NCI-H82 (cell line): ENCODE data around the gene IL2RA.
"Not testable (repeated sequence)": the region's sequence is repeated elsewhere in the genome, so short reads cannot be mapped to it uniquely, and the experiment has no call there.

Source experiments
- DNase-seq: peaks from one replicate; lab custom pipeline; 2025; lab: John Stamatoyannopoulos, UW

The IL2RA gene

GRCh38 chr10:5977471-5978229 lies 84.5 kb downstream of the IL2RA start, which contains the start of gene IL15RA:
Gene IL15RA (minus strand): TSS chr10:5977543. CDS start chr10:5977492, 51 bp downstream.
- no peak for DNase-seq

DNA sequence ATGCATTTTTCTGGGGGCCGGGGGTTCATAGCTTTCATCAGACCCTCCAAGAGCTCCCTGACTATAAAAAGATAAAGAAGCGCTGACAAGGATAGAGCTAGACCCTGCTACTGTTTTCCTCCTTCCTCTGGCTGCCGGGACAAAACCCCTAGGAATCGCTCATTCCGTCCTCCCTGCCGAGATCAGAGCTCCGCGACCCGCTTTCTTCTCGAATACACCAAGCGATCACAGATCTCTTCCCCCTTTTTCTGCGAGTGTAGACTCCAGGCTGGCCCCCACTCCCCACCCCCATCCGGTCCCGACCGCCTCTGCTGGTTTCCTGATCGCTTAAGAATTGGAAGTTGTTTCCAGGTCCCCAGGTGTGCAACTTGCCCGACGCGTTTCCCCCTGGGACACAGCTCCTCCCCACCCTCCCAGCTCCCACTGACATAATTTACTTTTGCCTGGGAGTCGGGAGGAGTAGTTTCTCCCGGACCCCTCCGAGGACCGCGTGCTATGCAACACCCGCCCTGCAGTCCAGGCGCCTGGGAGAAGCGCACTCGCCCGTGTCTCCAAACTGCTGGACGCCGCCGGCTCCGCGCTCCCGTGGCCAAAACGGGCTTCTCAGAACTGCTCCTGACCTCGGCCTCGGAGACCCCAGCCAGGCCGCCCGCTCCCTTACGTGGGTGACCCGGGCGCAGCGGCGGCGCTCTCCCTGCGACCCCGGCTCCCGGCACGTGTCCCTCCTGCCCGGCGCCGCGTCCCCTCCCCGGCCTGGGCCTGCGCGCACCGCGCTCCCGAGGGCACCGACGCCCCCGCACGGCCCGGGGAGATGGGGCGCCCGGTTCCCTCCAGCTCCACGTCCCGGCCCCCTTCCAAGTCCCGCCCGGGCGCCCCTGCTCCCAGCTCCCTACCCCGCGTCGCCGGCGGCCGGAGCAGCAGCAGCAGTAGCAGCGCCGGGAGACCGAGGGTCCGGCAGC lies 85.4 kb downstream of the IL2RA start:
- no peak for DNase-seq

GRCh38 chr10:5975641-5976473 lies 86.3 kb downstream of the IL2RA start:
- no peak for DNase-seq

- no peak for DNase-seq
Measured at GRCh38 chr10:5973069-5973468, 89.1 kb downstream of the IL2RA start.

DNA sequence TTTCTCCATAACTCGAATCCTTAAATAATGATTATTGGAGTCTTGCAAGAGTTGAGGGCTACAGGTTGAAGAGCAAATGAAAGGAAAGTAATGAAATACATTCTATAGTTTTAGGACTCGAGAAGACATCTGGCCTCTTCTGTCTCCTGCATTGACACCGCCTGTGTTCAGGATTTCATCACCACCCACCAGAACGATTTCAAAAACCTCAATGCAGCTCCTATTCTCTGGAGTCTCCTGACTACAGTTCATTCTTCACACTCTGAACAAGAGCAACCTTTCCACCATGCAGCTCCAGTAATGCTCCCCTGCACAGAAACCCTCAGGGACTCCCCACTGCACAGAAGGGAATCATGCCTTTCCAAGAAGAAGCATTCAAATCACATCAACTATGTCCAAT lies 90.3 kb downstream of the IL2RA start:
- DNase-seq: no peak

- DNase-seq: no peak
Measured at GRCh38 chr10:5971315-5971832, 90.8 kb downstream of the IL2RA start.

DNA sequence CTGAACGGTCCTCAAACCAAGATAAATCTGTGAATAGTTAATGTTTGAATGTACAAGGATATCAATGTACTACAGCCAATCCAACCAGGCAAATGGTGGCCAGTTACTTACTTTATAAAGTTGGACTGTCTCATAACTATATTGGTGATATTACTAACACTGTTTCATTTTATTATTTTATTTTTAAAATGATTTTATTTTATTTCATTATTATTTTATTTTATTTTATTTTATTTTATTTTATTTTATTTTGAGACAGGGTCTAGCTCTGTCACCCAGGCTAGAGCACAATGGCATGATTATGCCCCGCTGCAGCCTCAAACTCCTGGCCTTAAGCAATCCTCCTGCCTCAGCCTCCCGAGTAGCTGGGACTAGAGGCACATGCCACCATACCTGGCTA lies 91.6 kb downstream of the IL2RA start:
- no peak for DNase-seq

DNA sequence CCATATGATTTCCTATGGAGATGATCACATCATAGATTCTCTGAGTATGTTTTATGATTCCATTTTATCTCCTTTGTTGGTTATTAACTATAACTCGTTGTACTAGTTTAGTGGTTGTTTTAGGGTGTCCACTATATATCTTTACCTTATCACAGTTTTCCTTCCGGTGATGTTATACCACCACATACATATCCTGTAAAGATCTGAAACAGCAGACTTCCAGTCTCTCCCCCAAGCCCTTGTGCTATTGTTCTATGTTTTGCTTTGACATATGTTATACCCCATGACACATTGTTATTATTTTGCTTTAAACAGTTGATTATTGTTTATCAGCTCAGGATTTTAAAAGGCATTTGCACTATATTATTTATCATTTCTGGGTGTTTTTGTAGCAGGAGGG lies 92.1 kb downstream of the IL2RA start:
- DNase-seq: no peak

DNA sequence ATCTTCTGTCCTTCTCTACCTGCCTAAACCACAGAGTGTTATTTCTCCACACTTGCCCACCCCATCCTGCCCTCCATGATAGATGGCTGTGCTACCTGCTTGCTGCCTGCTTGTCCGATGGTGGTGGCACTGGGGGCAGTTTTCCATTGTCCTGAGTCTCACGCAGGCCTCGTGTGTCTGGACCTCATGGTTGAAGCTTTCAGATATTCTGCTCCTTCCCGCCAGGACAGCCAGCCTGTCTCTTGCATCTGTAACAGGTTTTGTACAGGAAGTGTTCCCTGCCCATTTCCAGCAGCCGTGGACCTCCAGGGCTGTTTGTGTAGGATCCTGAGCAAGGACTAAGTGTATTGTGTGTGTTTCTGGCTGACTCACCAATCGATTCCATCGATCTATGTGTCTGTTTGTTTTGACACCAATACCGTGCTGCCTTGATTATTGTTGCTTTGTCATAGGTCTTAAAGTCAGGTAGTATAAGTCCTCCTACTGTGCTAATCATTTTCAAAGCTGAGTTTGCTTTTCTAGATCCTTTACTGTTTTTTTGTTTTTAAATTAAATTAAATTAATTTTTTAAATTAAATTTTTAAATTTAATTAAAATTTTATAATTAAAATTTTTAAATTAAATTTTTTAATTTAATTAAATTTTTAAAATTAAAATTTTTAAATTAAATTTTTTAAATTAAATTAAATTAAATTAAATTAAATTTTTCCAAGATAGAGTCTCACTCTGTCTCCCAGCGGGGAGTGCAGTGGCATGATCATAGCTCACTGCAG lies 93.3 kb downstream of the IL2RA start:
- peak; percentile 13 for DNase-seq

DNA sequence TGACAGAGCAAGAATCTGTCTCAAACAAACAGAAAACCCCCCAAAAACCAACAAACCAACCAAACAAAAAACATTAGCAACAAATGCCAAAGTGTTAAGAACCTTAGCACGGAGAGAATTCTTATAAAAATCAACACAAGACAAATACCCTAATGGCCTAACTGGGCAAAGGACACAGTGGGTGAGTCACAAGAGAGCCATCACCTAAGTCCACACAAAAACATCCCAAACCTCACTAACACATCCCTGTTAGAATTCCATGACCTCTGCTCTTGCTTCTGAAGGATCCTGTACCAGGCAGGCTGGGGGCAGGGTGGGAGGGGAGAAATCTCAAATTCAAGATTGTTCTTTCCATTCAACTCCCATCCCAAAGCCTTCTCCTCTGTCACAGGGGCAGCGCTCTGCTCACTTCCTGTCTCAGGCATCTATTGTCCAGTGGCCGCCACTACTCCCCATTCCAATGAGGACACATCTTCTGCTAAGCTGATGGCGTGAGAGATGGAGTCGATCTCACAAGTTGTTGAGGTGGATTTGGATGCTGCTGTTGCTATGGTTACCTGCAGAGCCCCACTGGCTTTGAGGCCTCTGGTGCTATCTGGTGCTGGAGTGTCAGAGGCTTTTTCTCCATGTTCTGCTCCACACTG lies 94.0 kb downstream of the IL2RA start:
- no peak for DNase-seq

- DNase-seq: no peak
Measured at GRCh38 chr10:5965266-5965665, 96.9 kb downstream of the IL2RA start.

DNA sequence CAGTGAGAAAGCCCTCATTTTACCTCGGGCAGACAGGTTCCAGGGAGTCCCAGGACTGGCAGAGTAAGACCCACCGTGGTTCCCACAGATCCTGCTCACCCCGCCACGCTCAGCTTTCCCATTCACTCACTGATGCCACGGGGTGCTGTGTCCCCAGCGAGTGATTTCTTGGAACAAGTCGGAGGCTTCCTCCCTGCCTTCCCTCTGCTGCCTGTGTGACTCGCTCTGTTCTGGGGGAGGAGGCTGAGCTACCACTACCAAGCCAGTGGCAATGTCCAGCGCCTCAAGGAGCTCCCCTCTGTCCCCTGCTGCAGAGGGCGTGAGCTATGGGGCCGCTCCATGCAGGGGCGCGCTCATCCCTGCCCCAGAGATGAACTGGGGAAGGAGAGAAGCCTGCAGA lies 97.4 kb downstream of the IL2RA start:
- no peak for DNase-seq

GRCh38 chr10:5963591-5963990 lies 98.6 kb downstream of the IL2RA start:
- DNase-seq: no peak

DNA sequence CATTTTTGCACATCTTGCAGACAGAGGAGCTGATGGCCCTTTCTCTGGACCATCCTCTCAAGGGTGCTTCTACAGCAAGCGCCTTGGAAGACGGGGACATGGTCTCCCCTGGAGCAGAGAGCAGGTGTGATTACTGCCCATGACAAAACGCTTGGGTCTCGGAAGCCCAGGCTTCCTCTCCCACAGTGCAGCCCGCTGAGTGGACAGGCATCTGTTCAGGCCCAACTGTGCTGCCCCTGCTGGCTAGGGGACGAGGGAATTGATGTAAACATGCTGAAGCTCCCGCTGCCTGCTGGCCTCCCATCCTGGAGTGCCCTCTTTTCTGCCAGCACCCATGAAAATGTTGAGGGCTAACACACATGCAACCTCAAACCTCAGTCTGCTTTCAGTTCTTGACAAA lies 99.1 kb downstream of the IL2RA start:
- DNase-seq: no peak

DNA sequence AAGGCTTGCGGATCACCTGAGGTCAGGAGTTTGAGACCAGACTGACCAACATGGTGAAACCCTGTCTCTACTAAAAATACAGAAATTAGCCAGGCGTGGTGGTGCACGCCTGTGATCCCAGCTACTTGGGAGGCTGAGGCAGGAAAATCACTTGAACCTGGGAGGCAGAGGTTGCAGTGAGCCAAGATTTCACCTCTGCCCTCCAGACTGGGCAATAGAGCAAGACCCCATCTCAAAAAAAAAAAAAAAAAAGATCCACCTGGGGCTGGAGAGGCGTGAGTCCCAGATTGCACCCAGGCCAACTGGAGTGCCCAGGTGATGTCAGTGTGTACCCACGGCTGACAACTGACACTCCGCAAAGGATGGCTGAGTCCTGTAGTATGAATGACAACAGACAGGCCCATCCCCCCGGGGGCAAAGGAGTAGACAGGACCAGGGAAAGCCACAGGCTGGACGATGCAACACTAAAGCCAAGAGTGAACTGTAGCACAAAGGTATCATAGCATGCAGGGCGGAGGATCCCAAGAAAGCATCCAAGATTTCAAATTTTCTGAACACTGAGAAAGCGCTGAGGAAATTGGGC lies 99.7 kb downstream of the IL2RA start:
- DNase-seq: not testable (repeated sequence)

DNA sequence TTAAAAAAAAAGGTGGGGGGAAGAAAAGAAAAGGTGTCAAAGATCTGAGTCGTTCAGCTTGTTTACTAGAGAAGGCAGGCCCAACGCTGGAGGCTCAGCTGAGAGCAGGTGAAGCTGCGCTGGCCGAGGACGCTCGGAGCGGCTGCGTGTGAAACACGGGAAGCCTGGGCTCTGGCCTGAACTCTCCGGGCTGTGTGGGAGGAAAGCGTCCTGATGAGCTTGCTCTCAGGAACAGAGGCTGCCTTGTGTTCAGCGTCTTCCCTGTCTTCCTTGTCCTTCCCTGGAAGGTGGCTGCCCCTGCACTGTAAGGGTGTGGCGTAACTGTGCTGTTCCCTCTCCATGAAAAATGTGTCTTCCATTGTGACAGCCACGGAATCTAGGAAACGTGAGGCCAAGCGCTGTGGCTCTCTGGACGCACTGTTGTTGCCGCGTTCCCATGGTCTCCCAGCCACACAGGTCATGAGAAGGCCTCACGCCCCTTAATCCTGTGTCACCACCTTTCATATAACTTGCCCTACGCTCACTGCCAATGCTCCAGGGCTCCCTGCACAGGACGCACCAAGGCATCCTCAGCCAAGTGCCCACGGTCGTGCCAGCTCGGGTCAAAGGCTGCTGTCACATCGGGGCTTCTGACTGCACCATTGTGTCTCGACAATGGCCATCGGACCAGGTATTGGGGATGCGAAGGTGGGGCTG lies 100.6 kb downstream of the IL2RA start:
- DNase-seq: no peak

DNA sequence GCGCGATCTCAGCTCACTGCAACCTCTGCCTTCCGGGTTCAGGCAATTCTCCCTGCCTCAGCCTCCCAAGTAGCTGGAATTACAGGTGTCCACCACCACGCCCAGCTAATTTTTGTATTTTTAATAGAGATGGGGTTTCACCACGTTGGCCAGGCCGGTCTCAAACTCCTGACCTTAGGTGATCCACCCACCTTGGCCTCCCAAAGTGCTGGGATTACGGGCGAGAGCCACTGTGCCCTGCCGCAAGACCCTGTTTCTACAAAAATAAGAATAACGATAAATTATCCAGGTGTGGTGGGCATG lies 101.2 kb downstream of the IL2RA start:
- not testable (repeated sequence) for DNase-seq
